B cell (primary cell): ENCODE results near the gene PIM1. TPM values are rescaled to one million over a fixed set of nuclear protein-coding genes. Genes with fewer than 3 reads are reported as not detected.
"Not testable (repeated sequence)": the region's sequence is repeated elsewhere in the genome, so short reads cannot be mapped to it uniquely, and the experiment has no call there.

Experiments used
- ATAC-seq: fragments of 200-7000 bp; cut with Tn5 transposase; one replicate; pipeline ENCODE4 v1.10.0; 2021; ENCODE audit warnings: low read depth, mild to moderate bottlenecking, moderate number of reproducible peaks, moderate library complexity
- CTCF ChIA-PET: fragments of 350-600 bp; sonication (Branson Sonifier 250); formaldehyde crosslinking; loops from one replicate; lab custom pipeline; 2021; ENCODE audit warnings: antibody characterized with exemption, inconsistent platforms; lab: Charles Lee
- POLR2A ChIA-PET: fragments of 350-600 bp; sonication (Branson Sonifier 250); formaldehyde crosslinking; loops from one replicate; lab custom pipeline; 2021; ENCODE audit warnings: antibody characterized with exemption; lab: Charles Lee
- DNase-seq: peaks from one replicate; pipeline ENCODE4 v3.0.0; 2013
- H2AFZ ChIP-seq: 2 replicates; pipeline ENCODE4 v1.6.1; 2012; ENCODE audit warnings: mild to moderate bottlenecking, low read depth, low read length; ENCODE audit not compliant: insufficient read depth, poor library complexity, severe bottlenecking
- H3K27ac ChIP-seq, 2 donors: 1 replicate in 1 of 2; 2 replicates in 1 of 2; pipeline ENCODE4 v1.5.1; 2012 to 2013; ENCODE audit warnings: low read length in 2 of 2, mild to moderate bottlenecking in 2 of 2, moderate library complexity in 1 of 2
- H3K27me3 ChIP-seq, 4 experiments: fragments of 200-600 bp in 1 of 4; sonication (generic) in 1 of 4; replicated peaks in 1 of 4; 1 replicate in 2 of 4; 2 replicates in 2 of 4; pipeline versions ENCODE4 v1.6.1 to v1.7.0; 2013 to 2016; ENCODE audit warnings: low read length in 3 of 4, mild to moderate bottlenecking in 2 of 4, mixed read lengths in 1 of 4, moderate library complexity in 1 of 4; ENCODE audit not compliant: insufficient read depth in 4 of 4, control insufficient read depth in 3 of 4; ENCODE audit errors: control extremely low read depth in 1 of 4
- H3K36me3 ChIP-seq, 2 experiments: replicated peaks in 1 of 2; 1 replicate in 1 of 2; 2 replicates in 1 of 2; pipeline versions ENCODE4 v1.6.1 to v1.7.1; 2013; ENCODE audit warnings: low read length in 1 of 2; ENCODE audit not compliant: insufficient read depth in 2 of 2, control insufficient read depth in 1 of 2; ENCODE audit errors: control extremely low read depth in 1 of 2, extremely low read depth in 1 of 2
- H3K4me1 ChIP-seq, 2 donors: fragments of 200-600 bp in 1 of 2; sonication (generic) in 1 of 2; 1 replicate in 1 of 2; 2 replicates in 1 of 2; pipeline versions ENCODE4 v1.5.1 to v1.6.1; 2013 to 2017; ENCODE audit warnings: low read length in 2 of 2; ENCODE audit not compliant: control insufficient read depth in 2 of 2, insufficient read depth in 2 of 2
- H3K4me2 ChIP-seq: replicated peaks from 2 replicates; pipeline ENCODE3; 2012; ENCODE audit warnings: mild to moderate bottlenecking, low read depth, low read length; ENCODE audit not compliant: poor library complexity, severe bottlenecking
- H3K4me3 ChIP-seq, 5 experiments: fragments of 200-600 bp in 1 of 5; sonication (generic) in 1 of 5; 1 replicate in 3 of 5; 2 replicates in 2 of 5; pipeline versions ENCODE4 v1.5.1 to v1.7.0; 2011 to 2016; ENCODE audit warnings: low read length in 4 of 5, mild to moderate bottlenecking in 4 of 5, low read depth in 2 of 5, control low read depth in 1 of 5, moderate library complexity in 1 of 5; ENCODE audit not compliant: insufficient read depth in 1 of 5; ENCODE audit errors: control extremely low read depth in 1 of 5, extremely low read depth in 1 of 5
- H3K79me2 ChIP-seq: fragments of 200-600 bp; sonication (generic); one replicate; pipeline ENCODE4 v1.6.0; 2016; ENCODE audit warnings: low read length; ENCODE audit not compliant: control insufficient read depth, insufficient read depth
- H3K9ac ChIP-seq: fragments of 200-600 bp; sonication (generic); 2 replicates; pipeline ENCODE4 v1.6.1; 2017; ENCODE audit warnings: mild to moderate bottlenecking, low read length, moderate library complexity
- H3K9me3 ChIP-seq, 3 donors: one replicate each; pipeline versions ENCODE4 v1.6.1 to v1.7.1; 2013; ENCODE audit warnings: low read length in 2 of 3; ENCODE audit not compliant: control insufficient read depth in 2 of 3, insufficient read depth in 1 of 3; ENCODE audit errors: control extremely low read depth in 1 of 3
- H4K20me1 ChIP-seq: 2 replicates; pipeline ENCODE4 v1.6.0; 2012; ENCODE audit warnings: mild to moderate bottlenecking, low read length; ENCODE audit not compliant: insufficient read depth, control insufficient read depth, poor library complexity, severe bottlenecking
- H3K27ac Mint-ChIP-seq: one replicate; pipeline ENCODE4 v1.8.0; 2021; ENCODE audit warnings: mixed read lengths
- H3K27me3 Mint-ChIP-seq: one replicate; pipeline ENCODE4 v1.8.0; 2021; ENCODE audit warnings: mixed read lengths
- H3K4me1 Mint-ChIP-seq: one replicate; pipeline ENCODE4 v1.8.0; 2021; ENCODE audit warnings: mixed read lengths
- H3K4me3 Mint-ChIP-seq: one replicate; pipeline ENCODE4 v1.8.0; 2021; ENCODE audit warnings: mixed read lengths
- H3K9me3 Mint-ChIP-seq: one replicate; pipeline ENCODE4 v1.8.0; 2022; ENCODE audit warnings: mixed read lengths; ENCODE audit not compliant: insufficient read depth
- EZH2 ChIP-seq: IDR thresholded peaks from 2 replicates; pipeline ENCODE4 v1.6.1; 2012; ENCODE audit warnings: borderline replicate concordance, low read depth, mild to moderate bottlenecking, moderate library complexity, low read length; ENCODE audit not compliant: insufficient read depth, poor library complexity, severe bottlenecking
- WGBS: methylation state at CpG from one replicate; pipeline ENCODE4 v1.1.5; 2013; ENCODE audit warnings: missing lambda C conversion rate; ENCODE audit not compliant: insufficient coverage; 5-methylcytosine and 5-hydroxymethylcytosine counted together
- intact Hi-C: fragments of 100-400 bp; cut with micrococcal nuclease; formaldehyde crosslinking; loops from one replicate; pipeline ENCODE4 v1.10.0; 2022
- polyA plus RNA-seq: library from polyadenylated mRNA; depleted of rRNA; stranded (reverse); fragments of >200 nt; gene quantifications from 2 replicates; pipeline ENCODE4 v1.2.3, GENCODE V29; 2012
- total RNA-seq, 2 donors: library from RNA; stranded (reverse); fragments of 120-200 nt in 1 of 2; gene quantifications; 1 replicate in 1 of 2; 2 replicates in 1 of 2; pipeline versions ENCODE4 v1.2.3 to v1.2.4, GENCODE V29; 2013 to 2022
- TF ChIP-seq, protein P1 (sequence below): fragments of 200-600 bp; IDR thresholded peaks from one replicate; pipeline ENCODE4 v1.8.0; 2022; ENCODE audit warnings: antibody characterized with exemption, mild to moderate bottlenecking

PIM1 gene
- total and polyA plus RNA-seq, 2 donors (not counting 1 experiment from before 2014, with no cell fraction given), result 13.6 to 102 TPM

DNA sequence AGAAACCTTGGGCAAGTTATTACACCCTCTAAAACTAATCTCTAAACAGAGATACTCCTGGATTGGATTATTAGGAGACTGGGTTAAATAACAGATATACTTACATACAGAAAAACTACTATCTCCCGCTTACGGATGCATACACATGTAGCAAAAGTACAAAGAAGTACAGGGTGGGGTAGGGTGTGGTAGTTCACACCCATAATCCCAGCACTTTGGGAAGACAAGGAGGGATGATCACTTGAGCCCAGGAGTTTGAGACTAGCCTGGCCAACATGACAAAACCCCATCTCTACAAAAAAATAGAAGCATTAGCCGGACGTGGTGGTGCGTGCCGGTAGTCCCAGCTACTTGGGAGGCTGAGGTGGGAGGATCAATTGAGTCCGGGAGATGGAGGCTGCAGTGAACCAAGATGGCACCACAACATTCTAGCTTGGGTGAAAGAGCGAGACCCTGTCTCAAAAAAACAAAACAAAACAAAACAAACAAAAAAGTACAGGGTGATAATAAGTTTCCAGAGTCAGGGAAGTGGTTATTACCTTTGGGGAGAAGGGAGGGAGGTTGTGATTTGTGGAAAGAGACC lies 8.1 kb downstream of the PIM1 start:
- H3K4me1 ChIP-seq, result peaks cover 56% of the 10 kb centered on the region in 2 donors
- no peak overlapping the region for H3K27ac ChIP-seq
- no peaks in the 10 kb centered on the region for H3K79me2 ChIP-seq
- POLR2A ChIA-PET, result interaction anchor here (1.6 to 2.1 kb wide), 2 partner anchors 127 to 148 kb away, joined by 5 to 7 read pairs; no protein-coding TSS in a partner anchor
- peaks cover 0 to 24% of the 10 kb centered on the region in 2 experiments for H3K36me3 ChIP-seq
- no peaks in the 10 kb centered on the region for H3K9me3 ChIP-seq
- H3K4me1 Mint-ChIP-seq, result peaks cover 57% of the 10 kb centered on the region
- H3K27me3 ChIP-seq, result no peaks in the 10 kb centered on the region
- no peak overlapping the region for H3K9ac ChIP-seq
- H2AFZ ChIP-seq, result no peak overlapping the region
- peak overlapping the region; percentile 23 for H3K27ac Mint-ChIP-seq
- ATAC-seq (no peak), DNase-seq (no peak)
- H3K4me3 ChIP-seq, result no peak overlapping the region
- TF ChIP-seq EZH2, result no peak
- TF ChIP-seq, protein P1, sequence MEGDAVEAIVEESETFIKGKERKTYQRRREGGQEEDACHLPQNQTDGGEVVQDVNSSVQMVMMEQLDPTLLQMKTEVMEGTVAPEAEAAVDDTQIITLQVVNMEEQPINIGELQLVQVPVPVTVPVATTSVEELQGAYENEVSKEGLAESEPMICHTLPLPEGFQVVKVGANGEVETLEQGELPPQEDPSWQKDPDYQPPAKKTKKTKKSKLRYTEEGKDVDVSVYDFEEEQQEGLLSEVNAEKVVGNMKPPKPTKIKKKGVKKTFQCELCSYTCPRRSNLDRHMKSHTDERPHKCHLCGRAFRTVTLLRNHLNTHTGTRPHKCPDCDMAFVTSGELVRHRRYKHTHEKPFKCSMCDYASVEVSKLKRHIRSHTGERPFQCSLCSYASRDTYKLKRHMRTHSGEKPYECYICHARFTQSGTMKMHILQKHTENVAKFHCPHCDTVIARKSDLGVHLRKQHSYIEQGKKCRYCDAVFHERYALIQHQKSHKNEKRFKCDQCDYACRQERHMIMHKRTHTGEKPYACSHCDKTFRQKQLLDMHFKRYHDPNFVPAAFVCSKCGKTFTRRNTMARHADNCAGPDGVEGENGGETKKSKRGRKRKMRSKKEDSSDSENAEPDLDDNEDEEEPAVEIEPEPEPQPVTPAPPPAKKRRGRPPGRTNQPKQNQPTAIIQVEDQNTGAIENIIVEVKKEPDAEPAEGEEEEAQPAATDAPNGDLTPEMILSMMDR, result no peak
- WGBS, result no CpG with 5 or more reads among the region's 8 CpGs
- CTCF ChIA-PET, result interaction anchor here (1.2 to 16.6 kb wide), 8 partner anchors 9 to 293 kb away, joined by 3 to 510 read pairs (median 16); partner anchors contain the start of gene C6orf89
- peaks cover 18% of the 10 kb centered on the region for H4K20me1 ChIP-seq
- peak overlapping the region; percentile 80 for H3K4me3 Mint-ChIP-seq
- intact Hi-C loops, result loop anchor here (1.0 to 10.0 kb wide), 3 partner anchors 30 to 583 kb away; partner anchors contain the start of gene SRSF3
- H3K9me3 Mint-ChIP-seq, result no peaks in the 10 kb centered on the region
- peak overlapping the region; percentile 65 for H3K4me2 ChIP-seq
- H3K27me3 Mint-ChIP-seq, result no peaks in the 10 kb centered on the region

DNA sequence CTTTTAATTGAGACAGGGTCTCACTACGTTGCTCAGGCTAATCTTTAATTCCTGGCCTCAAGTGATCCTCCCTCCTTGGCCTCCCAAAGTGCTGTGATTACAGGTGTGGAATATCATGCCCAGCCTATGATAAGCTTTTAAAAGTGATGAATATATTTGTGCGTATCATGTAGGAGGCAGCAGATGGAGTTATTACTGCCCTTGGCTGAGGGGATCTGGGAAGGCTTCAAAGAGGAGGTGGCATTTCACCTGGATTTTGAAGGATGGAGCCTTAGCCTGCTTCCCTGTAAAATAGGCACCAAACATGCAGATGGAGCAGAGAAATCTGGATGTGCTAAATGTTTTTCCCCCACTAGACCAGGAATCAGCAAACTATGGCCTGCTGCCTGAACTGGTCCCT lies 10.1 kb downstream of the PIM1 start:
- ChIA-PET CTCF (interaction anchor here (1.7 to 16.6 kb wide), 5 partner anchors 8 to 162 kb away, joined by 7 to 487 read pairs (median 28); no protein-coding TSS in a partner anchor), POLR2A (no interaction called here)
- no peak overlapping the region for H3K4me3 ChIP-seq
- Mint-ChIP-seq H3K27me3 (no peaks in the 10 kb centered on the region), H3K4me1 (peaks cover 44% of the 10 kb centered on the region), H3K27ac (no peak overlapping the region), H3K9me3 (no peaks in the 10 kb centered on the region), H3K4me3 (no peak overlapping the region)
- WGBS, result 100% methylated on average over 1 of the region's 2 CpGs
- no peak for DNase-seq
- no peak overlapping the region for H2AFZ ChIP-seq
- H4K20me1 ChIP-seq, result peaks cover 1% of the 10 kb centered on the region
- H3K9ac ChIP-seq, result no peak overlapping the region
- H3K4me1 ChIP-seq, result peaks cover 43 to 52% of the 10 kb centered on the region in 2 donors
- no peaks in the 10 kb centered on the region for H3K9me3 ChIP-seq
- TF ChIP-seq EZH2, result no peak
- TF ChIP-seq, protein P1, result no peak
- no peak overlapping the region for H3K4me2 ChIP-seq
- no peak overlapping the region for H3K27ac ChIP-seq
- intact Hi-C loops, result no loop called here
- H3K79me2 ChIP-seq, result no peaks in the 10 kb centered on the region
- H3K36me3 ChIP-seq, result peaks cover 0 to 3% of the 10 kb centered on the region in 2 experiments
- H3K27me3 ChIP-seq, result no peaks in the 10 kb centered on the region
- ATAC-seq, result no peak

DNA sequence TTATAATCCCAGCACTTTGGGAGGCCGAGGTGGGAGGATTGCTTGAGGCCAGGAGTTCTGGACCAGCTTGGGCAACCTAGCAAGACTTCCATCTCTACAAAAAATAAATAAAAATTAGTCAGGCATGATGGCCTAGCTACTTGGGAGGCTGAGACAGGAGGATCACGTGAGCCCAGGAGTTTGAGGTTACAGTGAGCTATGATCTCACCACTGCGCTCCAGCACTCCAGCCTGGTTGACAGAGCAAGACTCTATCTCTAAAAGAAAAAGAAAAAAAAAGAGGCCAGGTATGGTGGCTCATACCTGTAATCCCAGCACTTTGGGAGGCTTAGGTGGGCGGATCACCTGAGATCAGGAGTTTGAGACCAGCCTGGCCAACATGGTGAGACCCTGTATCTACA lies 10.7 kb downstream of the PIM1 start:
- ATAC-seq, intact Hi-C loops: not testable (repeated sequence)
- POLR2A ChIA-PET, result interaction anchor here (0.6 kb wide), 1 partner anchor 43 kb away, joined by 6 read pairs; no protein-coding TSS in a partner anchor

More for the DNA sequence above, 10.7 kb downstream of the PIM1 start:
- not testable (repeated sequence) for H3K27ac Mint-ChIP-seq, H3K79me2 ChIP-seq, H3K9ac ChIP-seq, H3K27me3 ChIP-seq, H3K36me3 ChIP-seq, H2AFZ ChIP-seq, H3K4me3 Mint-ChIP-seq, H3K4me3 ChIP-seq, H3K27ac ChIP-seq, H3K27me3 Mint-ChIP-seq, H3K9me3 ChIP-seq, H3K4me2 ChIP-seq, H3K9me3 Mint-ChIP-seq, DNase-seq, H4K20me1 ChIP-seq
- H3K4me1 ChIP-seq, result peaks cover 37 to 47% of the 10 kb centered on the region in 2 donors
- CTCF ChIA-PET, result interaction anchor here (1.7 to 16.6 kb wide), 5 partner anchors 9 to 162 kb away, joined by 7 to 487 read pairs (median 28); no protein-coding TSS in a partner anchor
- no CpG with 5 or more reads among the region's 4 CpGs for WGBS
- peaks cover 39% of the 10 kb centered on the region for H3K4me1 Mint-ChIP-seq
